MCF 10A (cell line): ENCODE results near the gene PHYHD1. TPM values are rescaled to one million over a fixed set of nuclear protein-coding genes. Genes with fewer than 3 reads are reported as not detected.

Experiments
- BruUV-seq: library from RNA; stranded (reverse); fragments of 400-500 nt; replicated peaks from 2 replicates; lab custom pipeline; 2021; lab: Mats Ljungman, UMichigan
- CTCF ChIA-PET: fragments of 300-600 bp; sonication (Branson Sonifier 250); formaldehyde crosslinking; extraction: SDS; loops from one replicate; lab custom pipeline; 2021; ENCODE audit warnings: antibody characterized with exemption, inconsistent platforms; lab: Yijun Ruan, JAX
- POLR2A ChIA-PET: fragments of 300-600, 350-650 bp; sonication (Branson Sonifier 250); formaldehyde crosslinking; extraction: SDS; loops from one replicate; lab custom pipeline; 2020; ENCODE audit warnings: antibody characterized with exemption, inconsistent platforms; lab: Yijun Ruan, JAX
- DNase-seq: peaks from one replicate; pipeline ENCODE4 v3.0.0-alpha.2; 2018; ENCODE audit not compliant: unreplicated experiment
- H3K27ac Mint-ChIP-seq: one replicate; pipeline ENCODE4 v1.8.0; 2022; ENCODE audit warnings: mild to moderate bottlenecking, low read depth, mixed read lengths; ENCODE audit not compliant: unreplicated experiment
- H3K27me3 Mint-ChIP-seq: one replicate; pipeline ENCODE4 v1.8.0; 2022; ENCODE audit warnings: mixed read lengths; ENCODE audit not compliant: insufficient read depth, unreplicated experiment
- H3K36me3 Mint-ChIP-seq: one replicate; pipeline ENCODE4 v1.8.0; 2022; ENCODE audit warnings: mild to moderate bottlenecking, moderate library complexity, mixed read lengths; ENCODE audit not compliant: insufficient read depth, unreplicated experiment
- H3K4me1 Mint-ChIP-seq: one replicate; pipeline ENCODE4 v1.8.0; 2022; ENCODE audit warnings: mixed read lengths; ENCODE audit not compliant: insufficient read depth, unreplicated experiment
- H3K4me3 Mint-ChIP-seq: one replicate; pipeline ENCODE4 v1.8.0; 2022; ENCODE audit warnings: mild to moderate bottlenecking, moderate library complexity, mixed read lengths; ENCODE audit not compliant: unreplicated experiment
- H3K9me3 Mint-ChIP-seq: one replicate; pipeline ENCODE4 v1.8.0; 2022; ENCODE audit warnings: mixed read lengths; ENCODE audit not compliant: unreplicated experiment
- intact Hi-C: fragments of 100-400 bp; cut with micrococcal nuclease; formaldehyde crosslinking; loops from 2 replicates; pipeline ENCODE4 v1.14.1; 2022
- total RNA-seq: library from RNA; stranded (reverse); gene quantifications from 2 replicates; pipeline ENCODE4 v1.2.3, GENCODE V29; 2022
- TF ChIP-seq, protein P1 (sequence below): fragments of 200-600 bp; IDR thresholded peaks from one replicate; pipeline ENCODE4 v1.8.0; 2022; ENCODE audit warnings: antibody characterized with exemption, mild to moderate bottlenecking; ENCODE audit not compliant: unreplicated experiment

Gene PHYHD1
- total RNA-seq, 1 experiment from 2014 or later = 0.70 TPM

GRCh38 chr9:128911529-128912035, 9.2 kb upstream of the PHYHD1 start:
- peaks cover 40% of the 10 kb centered on the region for H3K36me3 Mint-ChIP-seq
- H3K4me1 Mint-ChIP-seq = peaks cover 26% of the 10 kb centered on the region
- intact Hi-C loops = no loop called here
- H3K4me3 Mint-ChIP-seq = no peak overlapping the region
- TF ChIP-seq, protein P1, sequence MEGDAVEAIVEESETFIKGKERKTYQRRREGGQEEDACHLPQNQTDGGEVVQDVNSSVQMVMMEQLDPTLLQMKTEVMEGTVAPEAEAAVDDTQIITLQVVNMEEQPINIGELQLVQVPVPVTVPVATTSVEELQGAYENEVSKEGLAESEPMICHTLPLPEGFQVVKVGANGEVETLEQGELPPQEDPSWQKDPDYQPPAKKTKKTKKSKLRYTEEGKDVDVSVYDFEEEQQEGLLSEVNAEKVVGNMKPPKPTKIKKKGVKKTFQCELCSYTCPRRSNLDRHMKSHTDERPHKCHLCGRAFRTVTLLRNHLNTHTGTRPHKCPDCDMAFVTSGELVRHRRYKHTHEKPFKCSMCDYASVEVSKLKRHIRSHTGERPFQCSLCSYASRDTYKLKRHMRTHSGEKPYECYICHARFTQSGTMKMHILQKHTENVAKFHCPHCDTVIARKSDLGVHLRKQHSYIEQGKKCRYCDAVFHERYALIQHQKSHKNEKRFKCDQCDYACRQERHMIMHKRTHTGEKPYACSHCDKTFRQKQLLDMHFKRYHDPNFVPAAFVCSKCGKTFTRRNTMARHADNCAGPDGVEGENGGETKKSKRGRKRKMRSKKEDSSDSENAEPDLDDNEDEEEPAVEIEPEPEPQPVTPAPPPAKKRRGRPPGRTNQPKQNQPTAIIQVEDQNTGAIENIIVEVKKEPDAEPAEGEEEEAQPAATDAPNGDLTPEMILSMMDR = no peak
- H3K9me3 Mint-ChIP-seq = no peaks in the 10 kb centered on the region
- DNase-seq = peak; percentile 45
- BruUV-seq = no TSS peak
- CTCF ChIA-PET = interaction anchor here (0.8 to 1.9 kb wide), 3 partner anchors 9 to 16 kb away, joined by 4 to 8 read pairs (median 5); no protein-coding TSS in a partner anchor
- POLR2A ChIA-PET = interaction anchor here (0.6 to 1.4 kb wide), 2 partner anchors 29 to 39 kb away, joined by 3 to 4 read pairs; no protein-coding TSS in a partner anchor
- no peaks in the 10 kb centered on the region for H3K27me3 Mint-ChIP-seq
- H3K27ac Mint-ChIP-seq = peak overlapping the region; percentile 85

DNA sequence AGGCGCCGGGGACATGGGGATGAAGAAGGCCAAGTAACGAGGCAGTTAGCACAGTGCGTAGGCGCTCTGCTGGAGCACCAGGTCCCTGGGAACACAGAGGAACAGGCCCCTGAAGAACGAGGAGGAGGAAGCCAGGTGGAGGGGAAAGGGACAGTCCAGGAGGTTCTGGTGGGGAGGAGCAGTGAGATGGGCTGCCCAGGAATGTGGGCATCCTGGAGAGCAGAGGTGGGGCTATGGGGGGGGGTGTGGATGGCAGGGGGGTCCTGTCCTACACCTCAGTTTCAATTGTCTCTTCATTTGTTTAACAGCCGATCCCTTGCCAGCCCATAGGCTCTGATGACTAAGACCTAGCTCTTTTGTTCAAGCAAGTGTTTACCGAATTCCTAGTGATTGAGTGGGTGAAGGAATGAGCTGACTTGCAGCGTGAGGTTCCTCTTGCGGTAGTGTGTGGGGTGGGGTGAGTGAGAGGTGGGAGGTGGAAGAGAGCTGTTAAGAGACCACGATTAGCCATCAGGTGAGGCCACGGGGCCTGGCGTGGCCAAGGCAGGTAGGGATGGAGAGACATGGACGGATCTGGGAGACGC, 8.4 kb upstream of the PHYHD1 start:
- no peaks in the 10 kb centered on the region for H3K27me3 Mint-ChIP-seq
- ChIA-PET POLR2A (interaction anchor here (0.6 to 1.4 kb wide), 11 partner anchors 10 to 286 kb away, joined by 3 to 7 read pairs (median 3); partner anchors contain the start of genes KYAT1 and LRRC8A), CTCF (interaction anchor here (0.7 to 1.9 kb wide), 4 partner anchors 10 to 31 kb away, joined by 3 to 8 read pairs (median 4); partner anchors contain the start of genes KYAT1 and LRRC8A)
- peaks cover 43% of the 10 kb centered on the region for H3K36me3 Mint-ChIP-seq
- peaks cover 34% of the 10 kb centered on the region for H3K4me1 Mint-ChIP-seq
- H3K4me3 Mint-ChIP-seq = peak overlapping the region; percentile 22
- peak; percentile 89 for DNase-seq
- no TSS peak for BruUV-seq
- TF ChIP-seq, protein P1 = no peak
- H3K9me3 Mint-ChIP-seq = no peaks in the 10 kb centered on the region
- intact Hi-C loops = no loop called here
- peak overlapping the region; percentile 85 for H3K27ac Mint-ChIP-seq

DNA sequence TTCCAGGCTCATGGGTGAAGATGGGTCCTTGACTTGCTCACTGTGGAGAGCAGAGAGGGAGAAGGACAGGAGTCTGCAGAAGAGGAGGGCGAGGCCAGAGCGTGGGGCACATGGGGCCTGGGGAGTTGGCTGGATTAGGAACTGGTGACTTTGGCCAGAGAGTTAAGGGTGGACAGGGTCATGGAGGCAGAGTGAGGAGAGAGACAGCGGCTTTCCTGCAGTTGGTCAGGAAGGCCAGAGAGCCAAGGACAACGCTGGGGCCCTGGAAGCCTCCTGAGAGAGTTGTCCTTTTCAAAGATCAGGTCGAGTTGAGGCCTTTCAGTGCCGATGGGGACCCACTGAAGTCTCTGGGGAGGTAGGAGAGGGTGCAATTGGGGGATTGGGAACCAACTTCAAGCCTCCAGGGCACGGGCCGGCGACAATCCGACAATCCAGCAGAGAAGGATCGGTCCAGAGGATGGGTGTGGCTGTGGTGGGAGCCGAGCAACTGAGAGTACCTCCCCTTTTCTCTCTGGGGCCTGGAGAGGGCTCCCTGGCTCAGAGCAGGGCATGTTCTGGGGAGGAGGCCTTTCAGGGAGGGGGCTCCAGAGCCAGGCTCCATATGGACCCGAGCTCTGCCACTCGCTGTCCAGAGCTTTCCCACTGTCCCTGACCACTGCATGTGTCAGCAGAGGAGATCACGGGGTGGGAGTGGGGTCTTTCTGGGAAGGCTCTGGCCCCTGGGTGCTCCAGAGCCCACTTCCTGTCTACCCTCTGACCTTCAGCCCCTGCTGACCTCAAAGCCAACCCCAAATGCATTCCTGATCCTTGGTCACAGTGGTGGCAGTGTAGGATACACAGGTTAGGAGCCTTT, 7.5 kb upstream of the PHYHD1 start:
- no peaks in the 10 kb centered on the region for H3K9me3 Mint-ChIP-seq
- no peak for DNase-seq
- H3K4me1 Mint-ChIP-seq = peaks cover 35% of the 10 kb centered on the region
- H3K36me3 Mint-ChIP-seq = peaks cover 51% of the 10 kb centered on the region
- H3K4me3 Mint-ChIP-seq = peak overlapping the region; percentile 22
- no TSS peak for BruUV-seq
- intact Hi-C loops = no loop called here
- H3K27me3 Mint-ChIP-seq = no peaks in the 10 kb centered on the region
- peak overlapping the region; percentile 85 for H3K27ac Mint-ChIP-seq
- ChIA-PET CTCF (interaction anchor here (1.6 to 1.9 kb wide), 2 partner anchors 11 to 14 kb away, joined by 5 to 8 read pairs; no protein-coding TSS in a partner anchor), POLR2A (interaction anchor here (0.7 to 1.1 kb wide), 6 partner anchors 11 to 229 kb away, joined by 3 to 7 read pairs (median 3); partner anchors contain the start of genes KYAT1 and LRRC8A)
- TF ChIP-seq, protein P1 = no peak
